Bronchus fibroblast of lung (primary cell): ENCODE data around the gene RND2. TPM values are rescaled to one million over a fixed set of nuclear protein-coding genes. Genes with fewer than 3 reads are reported as not detected.

Source experiments
- total RNA-seq: library from RNA; depleted of rRNA; stranded (reverse); fragments of >200 nt; gene quantifications from 2 replicates; pipeline ENCODE4 v1.2.3, GENCODE V29; 2015

RND2 gene
- 0.45 and 0.50 TPM in 2 replicates for total RNA-seq

GRCh38 chr17:43024407-43025289, at the start of gene RND2:
Gene RND2 (plus strand): TSS chr17:43025231. CDS start chr17:43025348, 117 bp downstream.

GRCh38 chr17:42979511-42980273, 45.3 kb upstream of the RND2 start, which contains the start of gene PTGES3L:
Gene PTGES3L (minus strand): TSS chr17:42980080. CDS start chr17:42980053, 27 bp downstream.

GRCh38 chr17:42980274-42980765, 44.7 kb upstream of the RND2 start, which contains the start of gene RUNDC1:
Gene RUNDC1 (plus strand): TSS chr17:42980565. CDS start chr17:42980577, 12 bp downstream.

DNA sequence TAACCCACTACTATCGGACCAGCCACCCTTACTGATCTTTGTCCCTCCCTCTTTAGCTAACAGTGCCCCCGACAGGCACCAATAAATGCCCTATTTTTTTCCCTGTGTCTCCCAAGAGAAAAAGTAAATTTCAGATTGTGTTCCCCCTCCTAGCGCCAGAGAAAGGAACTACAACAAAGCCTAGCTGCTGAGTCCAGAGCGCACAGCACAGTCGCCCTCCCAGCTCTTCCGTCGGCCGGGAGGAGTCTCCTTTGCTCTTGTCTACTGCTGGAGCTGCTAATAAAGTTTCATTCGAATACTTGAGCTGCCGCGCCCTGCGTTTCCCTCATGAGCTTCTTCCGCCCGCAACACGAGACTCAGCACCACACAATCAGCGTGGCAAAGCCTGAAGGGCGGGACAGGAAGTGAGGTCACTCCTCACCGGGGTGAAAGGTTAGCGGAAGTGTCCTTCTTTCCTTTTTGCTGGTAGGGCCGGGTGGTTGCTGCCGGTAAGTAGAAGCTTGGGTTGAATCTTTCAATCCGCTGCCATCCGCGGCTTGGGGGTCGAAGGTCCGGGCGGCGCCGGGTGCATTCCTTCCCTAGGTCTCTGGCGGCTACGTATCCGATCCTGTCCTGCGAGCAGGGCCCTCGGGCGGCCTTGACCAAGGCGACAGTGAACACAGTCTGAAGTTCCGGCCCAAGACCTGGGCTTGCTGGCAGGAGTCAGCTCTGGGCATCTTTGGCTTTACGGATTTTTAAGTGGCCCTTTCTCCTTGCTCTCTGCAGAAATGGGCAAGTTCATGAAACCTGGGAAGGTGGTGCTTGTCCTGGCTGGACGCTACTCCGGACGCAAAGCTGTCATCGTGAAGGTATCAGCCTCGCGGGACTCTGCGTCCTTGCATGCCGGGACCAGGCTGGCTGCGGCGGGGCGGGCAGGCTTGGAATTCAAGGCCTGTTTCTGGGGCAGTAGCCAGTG, 26.8 kb upstream of the RND2 start, which contains the start of gene RPL27:
TSS of gene RPL27 (plus strand) at position 436 of the 955 bp plus-strand sequence. CDS start at position 768, 332 bp downstream.

GRCh38 chr17:43006639-43007551, 18.1 kb upstream of the RND2 start, which contains the start of gene IFI35:
Gene IFI35 (plus strand): TSS chr17:43006784. CDS start chr17:43006948, 164 bp downstream.

GRCh38 chr17:43021741-43022512, 3.1 kb upstream of the RND2 start, which contains the start of gene VAT1:
Gene VAT1 (minus strand): TSS chr17:43022385. CDS start chr17:43022322, 63 bp downstream.

Other genes with a start within 250 kb of the RND2 start
- gene WNK4, start 244.6 kb upstream of the RND2 start, total RNA-seq = 0.74 and 1.7 TPM in 2 replicates
- 90.8 and 94.0 TPM in 2 replicates for gene COA3, start 226.5 kb upstream of the RND2 start, total RNA-seq
- not detected in 2 replicates for gene CNTD1, start 226.4 kb upstream of the RND2 start, total RNA-seq
- 76.7 and 87.3 TPM in 2 replicates for gene BECN1, start 200.9 kb upstream of the RND2 start, total RNA-seq
- gene PSME3, start 191.8 kb upstream of the RND2 start, total RNA-seq = 96.9 and 104 TPM in 2 replicates
- gene AOC2, start 180.7 kb upstream of the RND2 start, total RNA-seq = 0.34 and 0.74 TPM in 2 replicates
- under 0.01 and 0.15 TPM in 2 replicates for gene AOC3, start 174.0 kb upstream of the RND2 start, total RNA-seq
- gene G6PC1, start 124.4 kb upstream of the RND2 start, total RNA-seq = not detected in 2 replicates
- gene AARSD1, start 60.8 kb upstream of the RND2 start, total RNA-seq = 27.2 and 31.5 TPM in 2 replicates
- 0.15 and 0.50 TPM in 2 replicates for gene PTGES3L, start 45.2 kb upstream of the RND2 start, total RNA-seq
- gene RUNDC1, start 44.7 kb upstream of the RND2 start, total RNA-seq = 4.8 and 5.4 TPM in 2 replicates
- gene RPL27, start 26.8 kb upstream of the RND2 start, total RNA-seq = 1,301 and 1,423 TPM in 2 replicates
- 22.5 and 24.1 TPM in 2 replicates for gene IFI35, start 18.4 kb upstream of the RND2 start, total RNA-seq
- gene VAT1, start 2.8 kb upstream of the RND2 start, total RNA-seq = 189 and 196 TPM in 2 replicates
- gene BRCA1, start 100.1 kb downstream of the RND2 start, total RNA-seq = 25.4 and 31.1 TPM in 2 replicates
- gene NBR1, start 146.0 kb downstream of the RND2 start, total RNA-seq = 56.3 and 56.7 TPM in 2 replicates
- 4.4 and 5.1 TPM in 2 replicates for gene TMEM106A, start 186.6 kb downstream of the RND2 start, total RNA-seq
- not detected in 2 replicates for gene CCDC200, start 203.4 kb downstream of the RND2 start, total RNA-seq
- not detected in 2 replicates for gene RNU2-1, start 208.7 kb downstream of the RND2 start, total RNA-seq